Gastrocnemius medialis (tissue), 4 donors: ENCODE measurements around the gene NEK1. TPM values are rescaled to one million over a fixed set of nuclear protein-coding genes. Genes with fewer than 3 reads are reported as not detected.

Experiments
- ATAC-seq, 2 donors: fragments of 150-250 bp; one replicate each; pipeline ENCODE4 v1.9.1; 2016
- DNase-seq, 2 donors: peaks; one replicate each; pipeline ENCODE4 v3.0.0-alpha.2; 2019
- H3K27ac ChIP-seq, 4 donors: fragments of 200-600 bp; sonication (generic); 1 replicate in 1 of 4; 2 replicates in 3 of 4; pipeline ENCODE4 v1.5.1; 2016 to 2018; ENCODE audit warnings: mild to moderate bottlenecking in 2 of 4, moderate library complexity in 1 of 4
- H3K27me3 ChIP-seq, 3 donors: fragments of 200-600 bp; sonication (generic) in 2 of 3; 1 replicate in 1 of 3; 2 replicates in 2 of 3; pipeline versions ENCODE4 v1.5.1 to v1.6.0; 2016 to 2019; ENCODE audit warnings: mild to moderate bottlenecking in 1 of 3, moderate library complexity in 1 of 3
- H3K36me3 ChIP-seq, 2 donors: fragments of 200-600 bp; sonication (generic) in 1 of 2; one replicate each; pipeline ENCODE4 v1.5.1; 2017 to 2018
- H3K4me1 ChIP-seq, 2 donors: fragments of 200-600 bp; sonication (generic) in 1 of 2; one replicate each; pipeline ENCODE4 v1.5.1; 2016 to 2017; ENCODE audit warnings: mild to moderate bottlenecking in 2 of 2
- H3K4me3 ChIP-seq, 4 donors: fragments of 200-600 bp; sonication (generic) in 3 of 4; 1 replicate in 1 of 4; 2 replicates in 3 of 4; pipeline ENCODE4 v1.5.1; 2016 to 2019; ENCODE audit warnings: mild to moderate bottlenecking in 2 of 4
- H3K9me3 ChIP-seq, 3 donors: fragments of 200-600 bp; sonication (generic) in 2 of 3; 1 replicate in 1 of 3; 2 replicates in 2 of 3; pipeline ENCODE4 v1.5.1; 2016 to 2019
- POLR2A ChIP-seq, 2 donors: fragments of 450-650 bp; IDR thresholded peaks; one replicate each; pipeline ENCODE4 v1.6.1; 2017; ENCODE audit warnings: antibody characterized with exemption in 2 of 2, mild to moderate bottlenecking in 2 of 2, moderate library complexity in 2 of 2
- in situ Hi-C, 4 donors: fragments of 200-750 bp; cut with MboI; loops; one replicate each; pipeline versions ENCODE4 v1.15.0 to v1.8.0; 2017; ENCODE audit warnings: low sequenced_read_pairs in 4 of 4
- intact Hi-C: fragments of 100-400 bp; cut with DNase I; formaldehyde crosslinking; loops from one replicate; pipeline ENCODE4 v1.15.1; 2023; ENCODE audit warnings: low total_unique reads
- total RNA-seq, 4 donors: library from RNA; depleted of rRNA; stranded (reverse); fragments of >200 nt; gene quantifications; one replicate each; pipeline versions ENCODE4 v1.1.0 to v1.2.3, GENCODE V29; 2016
- TF ChIP-seq, protein P1 (sequence below), 5 experiments: fragments of 450-650 bp in 3 of 5; fragments of 200-600 bp in 2 of 5; sonication (generic) in 2 of 5; IDR thresholded peaks in 4 of 5; conservative IDR thresholded peaks in 1 of 5; 1 replicate in 4 of 5; 2 replicates in 1 of 5; pipeline ENCODE4 v1.5.1; 2016 to 2019; ENCODE audit warnings: antibody characterized with exemption in 5 of 5, mild to moderate bottlenecking in 3 of 5, moderate library complexity in 3 of 5

The NEK1 gene
- total RNA-seq, 4 donors from 2014 or later = 2.6 to 11.0 (median 3.9) TPM

DNA sequence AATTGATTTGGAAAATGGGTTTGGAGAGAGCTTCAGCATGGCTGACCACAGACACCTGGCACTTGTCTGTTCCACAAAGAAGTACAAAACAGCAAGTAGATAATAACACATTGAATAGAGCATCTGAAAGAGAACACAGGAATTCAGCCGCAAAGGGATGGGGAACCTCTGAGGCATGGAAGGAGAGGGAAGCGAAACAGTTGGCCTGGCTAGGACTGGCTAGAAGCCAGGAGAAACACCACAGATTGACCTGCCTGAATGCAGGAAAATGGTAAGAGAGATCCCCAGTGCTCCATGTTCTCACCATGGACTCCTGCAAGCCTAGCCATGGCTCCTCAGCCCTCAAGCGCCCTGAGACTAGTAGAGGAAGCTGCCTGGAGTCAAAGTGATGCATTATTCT, 171.9 kb downstream of the NEK1 start:
- in situ Hi-C loops = no loop called here
- no peak for ATAC-seq

DNA sequence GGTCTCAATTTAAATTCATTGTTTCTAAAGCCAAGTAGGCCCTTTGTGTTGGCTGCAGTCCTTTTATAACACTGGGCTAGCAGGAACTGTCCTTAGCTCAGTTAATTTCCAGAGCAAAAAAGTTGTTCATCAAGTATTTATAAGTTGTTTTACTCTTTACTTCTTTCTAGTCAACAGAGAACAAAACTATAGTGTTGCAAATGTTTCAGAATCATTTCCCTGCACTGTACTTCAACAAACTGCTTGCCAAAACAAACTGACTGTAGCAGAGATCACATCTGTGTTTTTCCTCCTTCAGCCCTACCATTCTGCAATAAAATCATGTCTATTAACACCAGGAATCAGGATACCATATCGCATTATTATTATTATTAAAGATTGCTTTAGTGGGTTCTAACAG, 173.1 kb downstream of the NEK1 start:
- H3K27ac ChIP-seq = no peak overlapping the region
- H3K4me3 ChIP-seq = no peak overlapping the region
- H3K9me3 ChIP-seq = no peaks in the 10 kb centered on the region
- no peaks in the 10 kb centered on the region for H3K4me1 ChIP-seq
- DNase-seq (no peak), ATAC-seq (no peak)
- H3K36me3 ChIP-seq = no peaks in the 10 kb centered on the region
- in situ Hi-C loops = no loop called here
- intact Hi-C loops = no loop called here
- no peaks in the 10 kb centered on the region for H3K27me3 ChIP-seq
- no peak for TF ChIP-seq POLR2A (IDR thresholded peaks at IDR 0.05)
- TF ChIP-seq, protein P1, sequence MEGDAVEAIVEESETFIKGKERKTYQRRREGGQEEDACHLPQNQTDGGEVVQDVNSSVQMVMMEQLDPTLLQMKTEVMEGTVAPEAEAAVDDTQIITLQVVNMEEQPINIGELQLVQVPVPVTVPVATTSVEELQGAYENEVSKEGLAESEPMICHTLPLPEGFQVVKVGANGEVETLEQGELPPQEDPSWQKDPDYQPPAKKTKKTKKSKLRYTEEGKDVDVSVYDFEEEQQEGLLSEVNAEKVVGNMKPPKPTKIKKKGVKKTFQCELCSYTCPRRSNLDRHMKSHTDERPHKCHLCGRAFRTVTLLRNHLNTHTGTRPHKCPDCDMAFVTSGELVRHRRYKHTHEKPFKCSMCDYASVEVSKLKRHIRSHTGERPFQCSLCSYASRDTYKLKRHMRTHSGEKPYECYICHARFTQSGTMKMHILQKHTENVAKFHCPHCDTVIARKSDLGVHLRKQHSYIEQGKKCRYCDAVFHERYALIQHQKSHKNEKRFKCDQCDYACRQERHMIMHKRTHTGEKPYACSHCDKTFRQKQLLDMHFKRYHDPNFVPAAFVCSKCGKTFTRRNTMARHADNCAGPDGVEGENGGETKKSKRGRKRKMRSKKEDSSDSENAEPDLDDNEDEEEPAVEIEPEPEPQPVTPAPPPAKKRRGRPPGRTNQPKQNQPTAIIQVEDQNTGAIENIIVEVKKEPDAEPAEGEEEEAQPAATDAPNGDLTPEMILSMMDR (IDR thresholded peaks at IDR 0.05 in 4 of 5, conservative IDR thresholded peaks at IDR 0.05 in 1 of 5) = no peak

More for the DNA sequence above, 171.9 kb downstream of the NEK1 start:
- Histone ChIP-seq H3K9me3 (no peaks in the 10 kb centered on the region), H3K27me3 (no peaks in the 10 kb centered on the region), H3K27ac (no peak overlapping the region), H3K4me1 (no peaks in the 10 kb centered on the region), H3K4me3 (no peak overlapping the region), H3K36me3 (no peaks in the 10 kb centered on the region)
- DNase-seq = no peak
- TF ChIP-seq POLR2A (IDR thresholded peaks at IDR 0.05) = no peak
- TF ChIP-seq, protein P1 (IDR thresholded peaks at IDR 0.05 in 4 of 5, conservative IDR thresholded peaks at IDR 0.05 in 1 of 5) = no peak
- intact Hi-C loops = no loop called here

DNA sequence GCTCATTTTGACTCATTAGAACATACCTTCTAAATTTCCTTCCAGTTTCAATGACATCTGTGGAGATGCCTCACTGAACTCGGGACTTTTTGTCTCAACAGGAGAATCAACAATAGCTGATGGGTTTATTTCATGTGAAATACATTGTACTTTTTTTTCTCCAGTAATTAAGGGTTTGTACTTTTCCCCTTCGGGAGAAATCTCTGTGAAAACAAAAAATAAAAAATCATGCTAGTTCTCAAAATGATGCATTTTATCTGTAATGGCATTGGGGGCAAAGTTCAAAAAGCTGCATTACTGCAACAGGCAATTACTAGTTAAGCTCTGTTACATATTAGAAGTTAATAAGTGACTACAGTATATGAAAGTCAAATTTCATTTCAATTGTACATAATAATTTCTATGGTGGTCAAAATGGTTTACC, 174.3 kb downstream of the NEK1 start:
- TF ChIP-seq, protein P1 (IDR thresholded peaks at IDR 0.05 in 4 of 5, conservative IDR thresholded peaks at IDR 0.05 in 1 of 5) = no peak
- no peak for DNase-seq
- intact Hi-C loops = no loop called here
- in situ Hi-C loops = no loop called here
- no peak overlapping the region for H3K4me3 ChIP-seq
- no peak overlapping the region for H3K27ac ChIP-seq
- ATAC-seq = no peak
- no peaks in the 10 kb centered on the region for H3K9me3 ChIP-seq
- no peaks in the 10 kb centered on the region for H3K27me3 ChIP-seq
- peaks cover 0 to under 1% of the 10 kb centered on the region in 2 donors for H3K36me3 ChIP-seq
- H3K4me1 ChIP-seq = no peaks in the 10 kb centered on the region

DNA sequence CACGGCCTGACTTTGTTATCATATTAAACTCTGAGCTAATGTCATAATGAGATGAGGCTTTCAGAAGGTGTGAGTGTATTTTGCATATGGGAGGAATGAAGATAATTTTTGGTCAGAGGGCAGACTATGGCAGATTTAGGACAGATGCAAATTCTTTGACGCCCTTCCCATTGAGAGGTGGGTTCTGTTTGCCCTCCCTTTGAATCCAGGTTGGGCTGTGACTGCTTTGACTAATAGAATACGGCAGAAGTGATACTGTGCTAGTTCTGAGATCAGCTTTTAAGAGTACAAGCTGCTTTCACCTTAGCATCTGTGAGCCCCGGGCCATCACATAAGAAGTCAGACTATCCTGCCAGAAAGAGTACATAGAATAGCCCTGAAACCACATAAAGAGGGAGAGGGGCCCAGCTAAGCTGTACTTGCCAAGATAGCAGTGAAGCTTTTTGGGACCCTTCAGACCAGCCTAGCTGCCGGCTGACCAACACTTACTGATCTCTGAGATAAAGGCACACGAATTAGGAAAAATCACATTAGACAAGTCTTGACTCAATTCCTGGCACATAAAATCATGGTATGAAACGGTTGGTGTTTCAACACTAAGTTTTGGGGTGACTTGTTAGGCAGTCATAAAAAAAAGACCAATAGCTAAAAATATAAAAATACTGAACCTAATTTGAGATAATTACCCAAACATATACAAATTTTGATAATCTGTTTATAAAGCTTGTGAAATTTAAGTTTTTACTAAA, 174.9 kb downstream of the NEK1 start:
- H3K27me3 ChIP-seq = no peaks in the 10 kb centered on the region
- H3K4me1 ChIP-seq = no peaks in the 10 kb centered on the region
- in situ Hi-C loops = no loop called here
- ATAC-seq (no peak), DNase-seq (no peak)
- intact Hi-C loops = no loop called here
- TF ChIP-seq, protein P1 (IDR thresholded peaks at IDR 0.05 in 4 of 5, conservative IDR thresholded peaks at IDR 0.05 in 1 of 5) = no peak
- TF ChIP-seq POLR2A (IDR thresholded peaks at IDR 0.05) = no peak
- peaks cover 0 to 5% of the 10 kb centered on the region in 2 donors for H3K36me3 ChIP-seq
- no peak overlapping the region for H3K4me3 ChIP-seq
- H3K27ac ChIP-seq = no peak overlapping the region
- no peaks in the 10 kb centered on the region for H3K9me3 ChIP-seq
